ENCODE measurements around the gene MYL9.

- TF ChIP-seq CTCF (IDR thresholded peaks at IDR 0.05 in 4 of 5, conservative IDR thresholded peaks at IDR 0.05 in 1 of 5) (no peak), POLR2A (IDR thresholded peaks at IDR 0.05) (no peak)
Measured at GRCh38 chr20:36599912-36600345, 58.6 kb downstream of the MYL9 start.
